CD4-positive, alpha-beta T cell treated with Interleukin-10 for 1 hour (primary cell): ENCODE data around the gene JMJD6.

Experiments used
- DNase-seq: peaks from one replicate; pipeline ENCODE4 v3.0.0-alpha.2; 2020

The JMJD6 gene

DNA sequence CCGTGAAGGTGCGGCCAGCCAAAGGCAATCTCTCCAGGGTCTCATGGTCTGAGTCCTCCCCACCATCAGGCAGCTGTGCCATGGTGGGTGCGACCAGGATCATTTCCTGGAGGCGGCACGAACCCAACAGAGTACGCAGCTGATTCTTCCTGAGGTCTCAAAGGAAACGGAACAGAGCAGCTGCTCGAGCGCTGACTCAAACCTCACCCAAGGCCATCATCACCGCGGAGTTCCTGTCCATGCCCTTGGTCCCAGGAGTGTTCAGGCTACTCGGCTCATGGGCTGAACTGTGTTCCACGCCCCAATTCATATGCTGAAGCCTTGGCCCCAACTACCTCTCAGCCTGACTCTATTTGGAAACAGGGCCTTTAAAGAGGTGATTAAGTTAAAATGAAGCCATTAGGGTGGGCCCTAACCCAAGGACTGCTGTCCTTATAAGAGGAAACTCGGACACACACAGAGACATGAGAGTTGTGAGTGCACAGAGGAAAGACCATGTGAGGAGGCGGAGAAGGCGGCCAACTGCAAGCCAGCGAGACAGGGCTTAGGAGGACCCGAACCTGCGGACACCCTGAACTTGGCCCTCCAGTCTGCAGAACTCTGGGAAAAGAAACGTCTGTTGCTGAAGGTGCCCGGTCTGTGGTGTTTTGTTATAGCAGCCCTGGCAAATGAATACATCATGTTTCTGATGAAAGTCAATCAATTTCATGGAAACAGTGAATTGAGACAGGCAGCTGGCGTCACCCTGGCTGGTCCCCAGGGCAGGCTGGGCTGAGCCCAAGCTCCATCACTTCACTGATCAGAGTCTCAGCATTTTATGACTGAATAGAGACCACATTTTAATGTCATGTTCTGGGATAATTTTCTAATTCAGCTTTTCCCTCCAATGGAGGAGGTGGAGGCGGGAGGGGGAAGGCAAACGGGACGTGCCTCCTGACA is 29.4 kb downstream of the JMJD6 start:
- DNase-seq: no peak

DNA sequence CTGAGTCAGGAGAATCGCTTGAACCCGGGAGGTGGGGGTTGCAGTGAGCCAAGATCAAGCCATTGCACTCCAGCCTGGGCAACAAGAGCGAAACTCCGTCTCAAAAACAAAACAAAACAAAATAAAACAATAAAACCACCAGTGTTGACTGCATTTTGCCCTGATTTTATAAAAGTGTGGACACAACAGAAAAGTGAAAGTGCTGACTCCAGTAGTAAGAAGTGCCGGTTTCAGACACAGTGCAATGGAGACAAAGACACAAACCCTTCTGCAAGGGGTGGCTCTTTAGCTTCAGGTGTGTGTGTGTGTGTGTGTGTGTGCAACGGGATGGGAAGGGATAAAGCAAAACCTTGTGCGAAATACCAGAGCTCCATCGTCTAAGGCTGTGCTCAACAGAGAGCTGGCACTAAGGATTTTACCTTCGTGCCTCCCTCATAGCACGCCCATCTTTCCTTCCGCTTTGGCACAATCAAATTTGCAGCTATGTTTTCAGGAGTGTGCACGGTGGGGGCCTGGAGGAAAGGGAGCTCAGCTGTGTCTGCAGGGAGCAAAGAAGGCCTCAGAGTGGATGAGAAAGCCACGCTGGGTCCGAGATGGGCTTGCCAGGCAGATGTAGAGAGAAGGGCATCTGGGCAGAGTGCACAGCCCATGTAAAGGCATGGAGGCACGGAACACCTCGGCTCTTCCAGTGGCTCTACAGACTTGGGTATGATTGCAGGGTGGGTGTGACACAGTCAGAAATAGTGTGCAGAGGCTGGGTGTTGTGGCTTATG is 31.2 kb downstream of the JMJD6 start:
- no peak for DNase-seq

- DNase-seq: no peak
These were observed 34.8 kb downstream of the JMJD6 start for GRCh38 chr17:76691379-76692191.

DNA sequence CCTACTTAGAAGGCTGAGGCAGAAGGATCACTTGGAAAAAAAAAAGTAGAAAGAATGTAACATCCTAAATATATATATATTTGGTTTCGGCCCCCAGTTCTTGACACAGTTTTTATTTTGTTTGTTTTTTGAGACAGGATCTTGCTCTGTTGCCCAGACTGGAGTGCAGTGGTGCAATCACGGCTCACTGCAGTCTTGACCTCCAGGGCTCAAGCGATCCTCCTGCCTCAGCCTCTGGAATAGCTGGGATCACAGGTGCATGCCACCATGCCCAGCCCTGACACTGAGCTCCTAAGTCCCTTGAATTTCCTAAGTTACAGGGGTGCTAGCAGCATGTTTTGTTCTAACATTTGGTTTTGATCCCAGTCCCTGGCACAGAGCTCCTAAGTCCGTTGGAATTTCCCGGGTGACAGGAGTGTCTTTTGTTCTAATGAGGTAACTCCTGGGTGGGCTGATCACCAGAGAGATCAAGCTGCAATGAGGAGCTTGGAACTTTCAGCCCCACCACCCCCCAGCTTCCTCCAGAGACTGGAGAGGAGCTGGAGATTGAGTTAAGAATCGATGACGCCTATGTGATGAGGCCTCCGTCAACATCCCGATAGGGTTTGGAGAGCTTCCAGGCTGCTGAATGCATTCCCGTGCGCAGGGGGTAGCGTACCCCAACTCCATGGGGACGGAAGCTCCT is 35.7 kb downstream of the JMJD6 start:
- no peak for DNase-seq

DNA sequence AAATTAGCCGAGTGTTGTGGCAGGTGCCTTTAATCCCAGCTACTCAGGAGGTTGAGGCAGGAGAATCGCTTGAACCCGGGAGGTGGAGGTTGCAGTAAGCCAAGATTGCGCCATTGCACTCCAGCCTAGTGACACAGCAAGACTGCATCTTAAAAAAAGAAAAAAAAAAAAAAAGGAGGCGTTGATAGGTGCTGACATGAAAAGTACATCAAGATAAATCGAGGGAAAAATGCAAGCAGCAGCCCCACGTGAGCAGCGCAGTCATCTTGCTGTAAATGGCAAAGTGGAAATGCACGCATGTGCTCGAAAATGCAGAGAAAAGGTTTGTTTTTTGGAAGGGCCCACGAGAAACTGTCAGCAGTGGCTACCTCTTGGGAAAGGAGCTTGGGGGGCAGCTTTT is 36.5 kb downstream of the JMJD6 start:
- DNase-seq: no peak

GRCh38 chr17:76688165-76688622 is 38.2 kb downstream of the JMJD6 start:
- no peak for DNase-seq

- no peak for DNase-seq
These were observed 38.9 kb downstream of the JMJD6 start for GRCh38 chr17:76687298-76688164.

DNA sequence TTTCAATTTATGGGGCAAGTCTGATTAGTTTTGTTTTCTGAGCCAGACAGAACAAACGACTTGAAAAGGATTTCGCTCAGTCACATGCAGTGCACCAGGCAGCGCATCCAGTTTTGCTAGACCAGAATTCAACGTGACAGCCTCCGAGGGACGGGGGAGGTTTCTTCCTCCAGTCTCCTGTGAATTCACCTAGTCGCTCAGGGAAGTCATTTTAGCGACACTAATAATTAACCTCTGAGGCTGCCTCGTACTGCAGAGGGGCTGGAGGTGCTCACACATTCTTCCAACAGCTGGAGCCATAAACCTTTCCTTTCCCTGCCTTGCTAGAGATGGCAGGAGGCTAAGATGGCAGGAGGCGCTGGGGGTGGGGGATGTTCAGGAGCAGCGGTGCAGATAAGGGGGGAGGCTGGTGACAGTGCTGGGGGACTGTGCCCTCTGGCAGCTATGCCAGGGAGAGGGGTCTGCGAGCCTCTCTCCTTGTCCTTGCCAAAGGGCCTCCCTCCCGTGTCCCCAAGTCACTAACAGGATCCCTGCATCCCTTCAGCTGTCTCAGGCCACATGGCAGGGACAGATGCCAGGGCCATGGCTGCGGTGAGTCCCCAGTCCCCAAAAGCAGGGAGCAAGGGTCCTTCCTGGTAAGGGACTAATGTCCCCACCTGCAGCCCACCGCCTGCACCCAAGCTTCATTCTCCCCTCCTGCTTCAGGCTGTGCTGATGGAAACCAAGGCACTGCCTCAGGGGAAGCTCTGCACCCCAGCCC is 39.7 kb downstream of the JMJD6 start:
- no peak for DNase-seq

DNA sequence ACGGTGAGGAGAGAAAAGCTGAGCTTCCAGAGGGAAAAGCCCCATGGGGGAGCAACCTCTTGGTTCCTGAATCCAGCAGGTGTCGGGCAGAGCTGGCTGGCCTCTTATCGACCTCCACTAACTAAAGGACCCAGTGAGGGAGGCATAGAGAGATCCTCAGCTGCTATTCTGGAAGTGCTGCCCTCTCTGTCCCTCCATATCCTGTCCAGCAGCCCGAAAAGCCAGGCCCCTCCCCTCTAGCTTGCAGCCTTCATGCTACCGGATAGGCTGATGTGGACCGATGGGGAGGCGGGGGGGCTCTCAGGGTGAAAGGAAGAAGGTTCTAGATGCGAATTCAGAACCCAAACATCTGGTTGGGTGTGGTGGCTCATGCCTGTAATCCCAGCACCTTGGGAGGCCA is 40.6 kb downstream of the JMJD6 start:
- DNase-seq: no peak

- DNase-seq: no peak
These were observed 41.0 kb downstream of the JMJD6 start for GRCh38 chr17:76685366-76685765.

DNA sequence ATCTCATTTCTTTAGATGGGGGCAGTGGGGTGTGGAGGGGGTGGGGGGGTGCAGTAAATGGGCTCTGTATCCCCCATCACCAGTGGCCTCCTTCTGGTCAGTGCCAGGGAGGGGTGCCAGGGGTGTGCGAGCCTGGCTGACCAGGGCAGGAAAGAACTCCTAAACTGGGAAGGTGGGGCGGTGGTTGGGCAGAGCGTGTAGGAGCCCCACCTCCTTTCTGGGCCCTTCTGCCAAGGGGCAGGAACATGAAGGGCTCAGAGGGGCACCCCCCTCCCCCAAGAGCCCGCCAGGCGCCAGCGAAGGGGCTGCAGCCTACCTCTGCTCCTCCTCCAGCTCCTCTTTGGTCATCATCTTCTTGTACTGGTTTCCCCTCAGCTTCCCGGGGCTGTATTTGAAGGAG is 41.6 kb downstream of the JMJD6 start:
- no peak for DNase-seq

DNA sequence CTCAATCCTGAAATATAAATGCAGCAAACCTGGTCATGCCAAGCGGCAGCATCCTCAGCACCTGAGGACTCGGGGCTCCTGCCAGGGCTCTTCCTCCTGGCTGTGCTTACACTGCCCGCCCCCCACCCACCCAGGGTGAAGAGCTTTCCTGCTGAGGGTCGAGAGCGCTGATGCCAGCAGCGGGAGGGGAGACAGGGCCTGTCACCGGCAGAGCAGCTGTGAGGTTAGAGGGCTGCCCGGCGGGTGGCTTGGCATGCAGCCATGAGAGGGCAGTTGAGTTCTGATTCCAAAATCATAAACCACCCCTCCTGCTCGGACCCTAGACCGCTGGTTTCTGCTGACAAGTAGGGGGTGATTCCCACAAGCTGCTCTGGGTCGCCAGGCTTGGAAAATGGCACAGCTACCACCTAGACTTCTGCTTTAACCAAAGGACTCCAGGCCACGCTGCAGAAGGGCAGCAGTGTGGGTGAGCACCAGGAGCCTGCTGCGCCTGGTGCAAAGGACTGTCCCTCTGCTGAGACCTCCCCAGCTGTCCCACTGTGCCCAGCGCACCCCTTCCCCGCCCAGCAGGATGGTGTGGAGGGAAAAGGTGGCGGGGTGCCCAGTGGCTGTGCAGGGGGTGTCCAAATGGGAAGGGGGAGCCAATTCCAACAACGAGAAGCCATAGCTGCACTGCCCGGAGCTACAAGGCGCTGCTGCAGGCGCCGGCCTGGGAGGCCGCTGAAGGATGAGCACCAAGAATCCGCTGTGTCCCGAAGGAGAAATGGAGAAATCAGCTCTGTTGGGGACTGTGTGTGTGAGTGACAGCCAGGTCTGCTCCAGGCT is 42.3 kb downstream of the JMJD6 start:
- no peak for DNase-seq

DNA sequence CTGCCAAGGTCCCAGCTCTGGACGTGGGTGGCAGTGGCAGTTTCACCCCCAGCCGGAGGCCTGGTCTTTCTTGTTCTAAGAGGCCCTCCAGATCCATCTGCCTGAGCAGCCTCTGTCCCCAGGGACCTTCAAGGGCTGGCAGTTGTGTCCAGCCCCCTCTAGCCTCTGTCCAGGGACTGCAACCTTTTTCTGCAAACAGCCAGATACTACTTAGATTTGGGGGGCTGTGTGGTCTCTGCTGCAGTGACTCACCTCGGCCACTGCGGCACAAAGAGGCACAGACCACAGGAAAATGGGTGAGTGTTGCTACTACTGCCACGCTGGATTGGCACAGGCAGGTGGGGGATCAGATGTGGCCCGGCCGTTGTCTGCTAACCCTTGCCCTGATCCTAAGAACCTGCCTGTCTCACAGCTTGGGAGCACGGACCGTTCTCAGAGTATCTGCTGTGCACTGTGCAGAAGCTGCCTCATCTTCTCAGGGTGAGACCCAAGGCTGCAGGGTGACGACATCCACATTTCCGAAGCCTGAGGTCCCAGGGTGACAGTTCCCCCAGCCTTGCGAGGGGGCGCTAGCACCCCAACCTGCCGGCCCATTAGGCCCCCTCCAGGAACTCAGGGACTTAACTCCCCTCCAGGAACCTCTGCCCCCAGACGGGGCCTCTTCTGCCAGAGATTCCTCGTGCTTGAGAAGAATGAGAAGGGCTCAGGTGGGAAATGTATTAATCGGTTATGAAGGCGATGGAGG is 43.2 kb downstream of the JMJD6 start:
- no peak for DNase-seq

DNA sequence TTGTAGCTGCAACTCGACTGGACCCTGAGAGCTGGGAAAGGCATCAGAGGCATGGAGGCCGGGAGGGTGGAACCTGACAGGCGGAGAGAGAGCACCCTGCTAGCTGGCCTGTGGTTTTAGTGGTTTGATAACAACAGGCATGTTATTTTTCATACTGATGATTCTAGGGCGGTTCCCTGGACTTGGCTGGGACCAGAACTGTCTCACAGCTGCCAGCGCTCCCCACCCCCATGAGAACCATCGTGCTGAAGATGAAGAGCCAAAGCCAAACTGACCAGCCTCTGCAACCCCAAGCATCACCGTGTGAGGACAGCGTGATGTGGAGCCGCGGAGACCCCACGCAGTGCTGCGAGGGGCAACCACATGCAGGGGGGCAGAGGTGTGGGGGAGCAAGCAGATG is 44.1 kb downstream of the JMJD6 start:
- no peak for DNase-seq

DNA sequence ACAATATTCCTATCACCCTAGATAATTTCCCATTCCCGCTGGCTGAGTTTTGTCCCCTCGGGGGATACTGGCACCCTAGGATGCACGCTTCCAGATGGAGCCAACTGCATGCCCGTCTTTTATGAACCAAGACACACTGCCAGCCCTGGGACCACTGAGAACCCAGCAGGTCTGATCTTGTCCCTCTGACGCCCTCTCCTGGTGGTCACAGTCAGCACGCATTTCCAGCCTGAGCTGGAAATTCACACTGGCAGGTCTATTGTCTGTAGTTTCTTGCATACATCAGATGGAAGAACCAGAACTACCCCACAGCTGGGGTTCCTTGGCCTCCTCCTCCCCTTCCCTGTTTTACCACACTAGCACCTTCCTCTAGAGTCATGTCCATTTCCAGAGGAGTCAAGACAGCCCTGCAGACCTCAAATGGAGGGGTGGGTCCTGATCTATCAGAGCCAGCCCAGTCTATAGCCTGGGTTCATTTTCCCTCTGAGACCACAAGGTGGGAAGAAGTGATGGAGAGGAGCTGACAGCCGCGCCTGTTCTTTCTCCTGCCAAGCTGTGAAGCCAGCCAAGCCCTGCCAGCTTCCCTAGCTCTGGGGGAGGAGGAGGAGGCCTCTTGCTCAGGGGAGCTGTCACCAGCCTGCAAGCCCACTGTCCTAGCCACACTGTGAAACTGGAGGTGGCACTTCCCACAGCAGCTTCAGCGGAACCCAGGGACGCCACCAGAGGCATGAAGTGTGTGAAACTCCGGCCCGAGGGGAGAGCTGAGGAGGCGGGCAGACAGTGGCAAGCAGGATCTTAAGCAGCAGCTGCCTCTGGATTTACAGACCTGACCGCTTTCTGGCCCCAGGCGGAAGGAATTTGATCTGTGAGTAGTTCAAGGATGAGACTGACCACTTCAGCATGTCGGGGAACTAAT is 44.9 kb downstream of the JMJD6 start:
- peak; percentile 79 for DNase-seq

DNA sequence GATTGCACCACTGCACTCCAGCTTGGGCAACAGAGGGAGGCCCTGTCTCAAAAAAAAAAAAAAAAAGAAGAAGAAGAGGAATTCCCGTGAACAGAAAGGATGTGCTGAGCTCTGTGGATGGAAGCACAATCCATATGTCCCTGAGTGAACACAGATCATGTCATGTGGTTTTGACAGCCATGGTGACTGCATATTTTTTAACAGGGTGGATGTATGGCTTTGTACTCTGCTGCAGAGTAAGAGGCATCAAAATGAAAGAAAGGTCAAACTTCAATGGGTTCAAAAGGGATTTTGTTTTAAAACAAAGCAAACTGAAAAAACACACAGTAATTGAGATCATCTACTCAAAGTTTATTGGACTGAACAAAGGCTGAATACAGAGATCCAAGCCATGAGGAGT is 47.2 kb downstream of the JMJD6 start:
- no peak for DNase-seq

DNA sequence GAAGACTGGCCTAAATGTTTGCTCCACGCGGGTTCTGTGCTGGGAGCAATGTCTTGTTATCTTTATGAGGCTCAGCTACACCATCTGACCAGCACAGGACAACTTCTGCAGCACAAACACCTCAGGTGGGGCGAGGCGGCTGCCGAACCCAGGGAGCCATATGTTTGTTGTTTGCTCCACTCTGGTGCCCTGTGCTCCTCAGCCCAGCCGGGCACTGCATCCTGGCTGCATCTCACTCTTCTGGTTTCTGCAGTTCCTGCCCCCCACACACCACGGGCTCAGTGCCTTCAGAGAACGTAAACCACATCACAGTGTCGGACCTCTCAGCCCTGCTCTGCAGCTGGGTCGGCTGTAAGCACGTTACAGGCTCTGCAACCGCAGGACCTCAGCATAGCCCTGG is 48.1 kb downstream of the JMJD6 start:
- peak; percentile 50 for DNase-seq

GRCh38 chr17:76677406-76677805 is 49.0 kb downstream of the JMJD6 start:
- DNase-seq: no peak
